GM12892 (cell line): ENCODE data around the gene ATP8B4.

Experiments used
- DNase-seq: peaks from one replicate; pipeline ENCODE4 v3.0.0; 2011; ENCODE audit not compliant: insufficient read length
- FAIRE-seq: peaks from 2 replicates; lab custom pipeline; 2011; peaks lifted over from hg19 to GRCh38; lab: Jason Lieb, UNC
- POLR2A ChIP-seq: IDR thresholded peaks from 2 replicates; pipeline ENCODE4 v1.6.1; 2011; ENCODE audit warnings: low read depth, low read length, control low read depth
- POLR2AphosphoS5 ChIP-seq: IDR thresholded peaks from 2 replicates; pipeline ENCODE4 v1.6.1; 2011; ENCODE audit warnings: low read depth, low read length, control low read depth
- TAF1 ChIP-seq: IDR thresholded peaks from 2 replicates; pipeline ENCODE4 v1.6.1; 2011; ENCODE audit warnings: low read depth, mild to moderate bottlenecking, control low read depth, low read length, borderline replicate concordance

Gene ATP8B4

DNA sequence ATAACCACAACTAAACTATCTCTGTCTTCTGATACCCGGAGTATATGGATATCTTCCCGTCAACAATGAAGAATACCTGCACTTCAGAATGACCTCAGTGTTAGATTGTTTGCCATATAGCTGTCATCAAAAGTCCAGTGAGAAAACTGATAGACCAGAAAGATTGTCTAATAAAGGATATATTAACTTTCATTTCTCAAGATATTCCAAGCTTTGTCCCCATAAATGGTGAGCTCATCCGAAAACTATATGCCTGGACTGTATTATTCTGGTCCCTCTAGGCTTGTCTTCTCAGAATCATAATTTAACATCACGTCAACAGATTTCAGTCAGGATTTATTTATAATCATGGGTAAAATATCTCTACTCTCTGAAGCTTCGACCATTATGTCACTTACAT is 100.5 kb downstream of the ATP8B4 start:
- no peak for FAIRE-seq

DNA sequence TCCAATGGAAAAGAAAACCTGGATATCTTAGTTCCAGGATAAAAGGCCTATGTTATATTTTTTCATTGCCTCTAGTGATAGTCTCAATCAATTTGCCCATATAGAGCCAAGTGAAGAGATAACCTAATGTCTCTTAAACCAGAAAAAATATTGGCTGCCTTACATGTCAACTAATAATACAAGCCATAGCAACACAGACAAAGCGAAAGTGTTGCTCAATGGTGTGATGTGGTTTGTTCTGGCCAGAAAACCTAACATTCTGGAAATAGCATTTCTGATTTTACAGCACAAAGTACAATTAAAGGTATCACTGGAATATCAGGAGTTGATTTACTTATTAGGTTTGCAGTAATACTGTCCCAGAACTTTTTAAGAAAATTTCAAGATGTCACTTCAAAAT is 101.5 kb downstream of the ATP8B4 start:
- DNase-seq (no peak), FAIRE-seq (no peak)
- no peak for TF ChIP-seq POLR2A
- TF ChIP-seq TAF1 = no peak
- TF ChIP-seq POLR2AphosphoS5 = no peak

More for the DNA sequence above, 100.5 kb downstream of the ATP8B4 start:
- DNase-seq = no peak
- TF ChIP-seq TAF1 (no peak), POLR2A (no peak), POLR2AphosphoS5 (no peak)

DNA sequence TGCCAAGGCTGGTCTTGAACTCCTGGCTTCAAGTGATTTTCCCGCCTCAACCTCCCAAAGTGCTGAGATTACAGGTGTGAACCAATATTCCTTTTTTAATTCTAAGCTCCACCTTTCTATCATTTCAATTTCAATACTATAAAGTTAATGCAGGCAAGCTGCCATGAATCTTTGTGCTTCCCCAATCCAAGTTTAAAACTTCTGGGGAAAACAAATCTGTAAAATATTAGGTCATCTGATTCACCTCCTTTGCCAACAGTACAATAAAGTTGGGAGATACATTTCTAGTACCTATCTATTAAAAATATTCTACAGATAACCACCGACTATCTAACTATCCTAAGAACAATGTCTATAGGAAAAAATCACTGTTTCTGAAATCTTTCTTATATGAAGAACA is 102.1 kb downstream of the ATP8B4 start:
- no peak for FAIRE-seq
- no peak for DNase-seq
- TF ChIP-seq POLR2A = no peak
- no peak for TF ChIP-seq POLR2AphosphoS5
- TF ChIP-seq TAF1 = no peak

DNA sequence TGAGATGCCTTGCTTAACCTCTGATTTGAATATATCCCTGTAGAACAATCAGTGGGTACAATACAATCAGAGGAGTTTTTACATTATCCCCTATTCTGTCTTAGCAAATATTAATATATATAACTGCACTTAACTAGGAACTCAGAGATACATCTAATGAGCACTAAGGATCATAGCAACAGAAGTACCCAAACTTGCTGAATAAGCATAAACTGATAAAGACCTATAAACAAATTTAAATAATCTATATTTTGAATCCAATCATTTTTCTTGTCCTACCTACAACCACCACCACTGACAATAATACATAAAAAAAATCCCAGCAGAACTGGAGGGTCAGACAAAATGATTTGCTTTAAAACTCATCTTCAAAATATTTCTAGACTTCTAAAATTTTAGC is 106.2 kb downstream of the ATP8B4 start:
- FAIRE-seq (no peak), DNase-seq (no peak)
- TF ChIP-seq POLR2A = no peak
- no peak for TF ChIP-seq POLR2AphosphoS5
- TF ChIP-seq TAF1 = no peak

DNA sequence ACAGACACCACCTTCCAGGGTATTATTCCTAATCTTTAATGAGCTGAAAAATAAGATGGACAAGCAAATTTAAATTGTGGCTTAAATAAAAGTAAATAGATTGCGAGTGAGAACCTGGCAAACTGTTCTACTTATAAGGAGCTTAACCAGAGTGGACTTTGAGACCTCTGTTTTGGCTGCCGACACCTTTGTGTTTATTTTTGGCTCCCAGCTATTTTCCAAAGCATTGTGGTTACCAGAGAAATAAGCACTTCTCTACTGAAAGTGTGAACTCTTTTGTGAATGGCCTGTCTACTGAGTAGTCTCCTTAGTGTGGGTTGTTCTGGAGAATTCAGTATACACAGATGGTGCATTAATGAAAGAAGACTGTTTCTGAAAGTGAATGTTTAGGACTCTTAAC is 109.4 kb downstream of the ATP8B4 start:
- no peak for TF ChIP-seq POLR2A
- TF ChIP-seq POLR2AphosphoS5 = no peak
- no peak for TF ChIP-seq TAF1
- FAIRE-seq (no peak), DNase-seq (no peak)

DNA sequence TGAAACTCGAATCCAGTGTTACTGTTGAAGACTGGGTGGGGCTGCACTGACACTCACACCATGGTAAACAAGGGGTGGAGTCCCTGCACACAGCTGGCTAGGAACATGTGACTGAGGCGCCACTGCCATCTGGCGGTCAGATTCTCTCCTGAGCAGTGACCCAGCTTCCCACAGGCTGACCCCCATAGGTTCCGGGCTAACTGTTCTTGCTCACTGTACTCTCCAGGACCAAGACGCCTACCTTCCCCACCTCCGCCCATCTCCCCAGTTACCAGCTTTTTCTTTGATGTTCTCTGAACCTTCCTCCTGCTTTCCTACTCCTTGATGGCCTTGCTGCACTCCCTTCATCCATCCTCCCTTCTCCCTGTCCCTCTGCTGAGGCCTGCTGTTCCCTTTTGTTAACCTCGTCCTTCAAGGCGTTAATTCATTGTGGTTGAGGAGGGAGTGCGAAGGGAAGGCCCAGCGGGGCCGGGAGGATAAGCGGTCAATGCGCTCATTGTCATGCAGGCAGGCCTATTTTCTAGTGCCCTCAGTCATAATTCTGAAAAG is 115.2 kb downstream of the ATP8B4 start:
- FAIRE-seq (peak; percentile 81), DNase-seq (peak; percentile 27)
- TF ChIP-seq POLR2A (no peak), TAF1 (no peak), POLR2AphosphoS5 (no peak)

DNA sequence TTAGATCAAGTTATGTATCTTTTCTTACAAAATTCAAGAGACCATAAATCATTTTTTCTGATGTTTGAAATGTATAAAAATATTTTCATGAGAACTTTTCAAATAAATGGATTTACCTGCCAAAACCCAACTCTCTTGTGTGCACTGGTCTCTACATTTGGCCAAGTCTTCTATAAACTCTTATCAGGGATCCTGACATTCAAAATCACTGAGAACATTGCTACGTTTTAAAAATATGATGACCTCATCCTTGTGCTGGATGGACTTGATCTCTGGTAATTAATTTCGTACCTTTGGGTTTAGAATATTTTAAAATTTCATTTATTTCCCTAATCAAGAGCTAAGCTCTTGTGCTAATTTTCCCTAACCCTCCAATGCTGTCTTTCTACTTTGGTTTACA is 127.4 kb downstream of the ATP8B4 start:
- TF ChIP-seq TAF1 (no peak), POLR2AphosphoS5 (no peak), POLR2A (no peak)
- DNase-seq (no peak), FAIRE-seq (no peak)

DNA sequence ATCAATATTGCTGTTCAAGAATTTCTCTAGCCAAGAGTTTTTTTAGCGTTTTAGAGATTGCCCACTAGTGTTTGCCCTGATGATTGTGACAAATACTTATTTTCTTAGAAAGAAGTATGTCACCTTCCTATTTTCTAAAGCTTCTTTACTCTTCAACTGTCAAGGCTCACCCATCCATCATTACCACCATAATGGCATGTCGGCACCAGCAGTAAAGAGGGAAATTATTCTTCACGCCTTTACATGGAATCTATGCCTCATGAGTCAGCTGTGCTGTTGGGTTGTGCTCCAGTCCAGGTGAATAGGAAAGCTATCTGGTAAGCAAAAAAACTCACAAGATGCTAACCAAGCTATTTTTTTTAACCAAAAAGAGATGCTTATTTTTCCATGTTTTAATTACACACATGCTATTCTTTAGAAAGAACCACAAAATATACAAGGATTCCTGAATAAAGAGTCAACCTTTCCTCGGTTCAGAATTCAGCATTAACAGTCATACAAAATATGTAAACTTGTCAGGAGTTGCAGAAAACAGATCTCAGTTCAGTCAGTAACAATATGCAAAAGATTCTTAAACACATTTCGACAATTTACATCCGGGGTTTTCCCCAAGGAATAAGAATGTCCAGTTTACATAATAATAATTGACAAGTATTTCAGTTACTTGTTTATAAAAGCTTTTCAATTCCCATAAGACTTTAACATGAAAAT is 128.0 kb downstream of the ATP8B4 start:
- TF ChIP-seq POLR2A = no peak
- FAIRE-seq = no peak
- no peak for DNase-seq

DNA sequence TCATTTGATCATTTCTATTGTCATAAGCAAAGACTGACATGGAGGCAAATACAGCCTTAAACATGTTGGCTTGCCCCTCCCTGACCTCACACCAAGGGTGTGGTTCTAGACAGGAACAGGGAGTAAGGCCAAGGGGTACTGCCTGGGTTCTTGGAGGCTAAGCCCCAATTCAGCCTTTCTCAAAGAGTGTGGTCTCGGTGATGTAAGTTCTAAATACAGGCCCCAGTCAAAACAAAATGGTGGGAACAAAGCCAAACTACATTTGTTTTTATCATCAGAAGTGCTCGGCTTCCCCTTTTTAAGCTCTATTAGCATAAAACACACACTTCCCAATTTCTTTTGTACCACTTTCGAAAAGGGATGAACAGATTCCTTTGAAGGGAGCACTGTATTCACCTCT is 129.5 kb downstream of the ATP8B4 start:
- FAIRE-seq (no peak), DNase-seq (no peak)
- TF ChIP-seq POLR2AphosphoS5 = no peak

DNA sequence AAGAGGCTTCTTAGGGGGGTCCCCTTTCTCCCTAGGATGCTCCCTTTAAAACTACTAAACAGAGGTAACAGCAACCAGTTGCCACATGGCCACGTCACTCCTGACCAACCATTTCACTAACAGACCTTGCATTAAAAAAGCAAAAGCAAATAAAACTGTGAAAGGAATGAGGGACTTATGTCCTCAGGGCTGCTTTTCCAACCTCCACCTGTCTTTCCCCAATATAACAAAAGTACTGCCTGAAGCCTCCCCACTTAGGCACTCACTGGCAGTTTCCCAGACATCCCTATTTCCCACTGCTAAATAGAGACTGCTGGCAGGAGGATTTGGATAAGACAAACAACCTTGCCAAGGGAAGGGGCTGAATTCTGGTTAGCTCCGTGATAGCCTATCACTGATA is 130.3 kb downstream of the ATP8B4 start:
- FAIRE-seq (no peak), DNase-seq (no peak)
- TF ChIP-seq POLR2A (no peak), TAF1 (no peak), POLR2AphosphoS5 (no peak)

DNA sequence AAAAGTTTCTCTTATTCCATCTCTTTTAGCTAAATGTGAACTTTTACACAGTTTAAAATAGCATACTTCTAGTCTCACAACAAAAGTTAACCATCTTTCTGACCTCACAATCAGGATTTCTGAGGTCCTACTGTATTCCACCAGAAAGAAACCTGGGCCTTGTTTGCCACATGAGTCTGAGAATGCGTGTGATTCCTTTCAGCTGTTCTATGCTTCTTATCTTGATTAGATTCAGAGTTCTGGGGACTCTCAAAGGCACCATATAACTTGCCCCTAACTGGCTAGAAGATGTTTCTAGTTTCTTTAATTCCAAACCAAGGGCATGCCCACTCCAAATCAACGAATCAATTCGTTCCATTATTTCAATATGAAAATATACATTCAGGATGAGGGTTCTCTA is 131.1 kb downstream of the ATP8B4 start:
- no peak for DNase-seq
- no peak for FAIRE-seq
- TF ChIP-seq POLR2AphosphoS5 (no peak), POLR2A (no peak), TAF1 (no peak)

DNA sequence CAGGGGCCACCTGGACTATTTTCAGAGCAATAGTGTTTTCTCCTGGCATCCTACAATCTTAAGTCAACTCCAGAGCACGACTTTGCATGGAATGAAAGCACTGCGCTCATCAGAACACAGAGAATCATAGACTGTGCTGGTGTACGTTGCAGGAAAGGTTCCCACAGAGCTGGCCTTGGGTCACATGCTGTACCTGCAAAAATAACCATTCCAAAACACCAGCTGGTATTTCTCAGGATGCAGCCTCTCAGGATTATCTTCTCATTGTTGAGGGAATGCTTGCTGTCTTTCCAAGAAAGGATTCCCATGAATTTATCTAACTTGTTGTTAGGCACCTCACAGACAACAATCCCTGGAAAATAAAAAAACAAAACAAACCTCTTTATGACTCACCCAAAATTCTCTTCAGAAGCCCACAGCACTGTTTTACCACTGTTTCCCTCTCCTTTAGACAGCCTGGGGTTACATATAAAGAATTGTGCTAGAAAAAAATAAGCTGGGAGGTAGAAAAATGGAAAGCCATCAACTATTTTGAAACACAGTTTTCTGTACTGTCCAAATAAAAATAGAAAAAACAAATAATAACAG is 131.7 kb downstream of the ATP8B4 start:
- DNase-seq (no peak), FAIRE-seq (no peak)
- no peak for TF ChIP-seq TAF1

DNA sequence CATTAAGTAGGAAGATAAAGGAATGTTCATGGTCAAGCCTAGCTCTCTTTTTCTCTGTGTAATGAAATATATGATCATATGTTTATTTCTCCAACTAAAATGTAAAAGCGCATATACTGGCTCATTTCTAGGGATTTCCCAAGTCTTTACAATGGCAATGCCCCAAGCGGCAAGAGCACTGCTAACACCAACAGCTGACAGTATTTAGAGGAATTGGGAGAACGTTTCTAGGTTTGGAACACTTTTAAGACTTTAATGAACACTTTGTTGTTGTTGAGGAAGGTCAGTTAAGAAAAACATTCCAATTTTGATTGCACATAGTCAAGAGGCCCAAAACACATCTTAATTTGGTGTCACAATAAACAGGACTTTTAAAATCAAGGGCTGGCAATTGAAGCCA is 132.7 kb downstream of the ATP8B4 start:
- DNase-seq (no peak), FAIRE-seq (no peak)
- no peak for TF ChIP-seq TAF1
- TF ChIP-seq POLR2AphosphoS5 = no peak
- TF ChIP-seq POLR2A = no peak
